H1 (cell line): Measurements from ENCODE around the gene SCARF1. TPM values are rescaled to one million over a fixed set of nuclear protein-coding genes. Genes with fewer than 3 reads are reported as not detected.

Source experiments
- CTCF ChIA-PET: fragments of 300-600 bp; sonication (Branson Sonifier 250); formaldehyde crosslinking; loops from one replicate; lab custom pipeline; 2021; ENCODE audit not compliant: partially characterized antibody; lab: Charles Lee
- POLR2A ChIA-PET: fragments of 300-600 bp; sonication (Branson Sonifier 250); formaldehyde crosslinking; loops from one replicate; lab custom pipeline; 2021; ENCODE audit warnings: inconsistent platforms; ENCODE audit not compliant: partially characterized antibody; lab: Charles Lee
- DNase-seq, 2 experiments: peaks; one replicate each; pipeline versions ENCODE4 v3.0.0 to v3.0.0-alpha.2; 2010 to 2022; ENCODE audit warnings: low spot score in 2 of 2, low read depth in 1 of 2, mixed read lengths in 1 of 2
- FAIRE-seq: peaks from 2 replicates; lab custom pipeline; 2011; peaks lifted over from hg19 to GRCh38; lab: Jason Lieb, UNC
- H2AFZ ChIP-seq: 2 replicates; pipeline ENCODE4 v1.8.1; 2012; ENCODE audit warnings: low read length, inconsistent platforms
- H2AK5ac ChIP-seq: 2 replicates; pipeline ENCODE4 v1.6.1; 2013; ENCODE audit warnings: low read depth, low read length
- H2BK120ac ChIP-seq: replicated peaks from 2 replicates; pipeline ENCODE3; 2013; ENCODE audit warnings: low read depth, low read length, inconsistent platforms
- H2BK12ac ChIP-seq: 2 replicates; pipeline ENCODE4 v1.6.1; 2013; ENCODE audit warnings: low read depth, low read length
- H2BK15ac ChIP-seq: 2 replicates; pipeline ENCODE4 v1.6.1; 2013; ENCODE audit warnings: low read length
- H2BK20ac ChIP-seq: 2 replicates; pipeline ENCODE4 v1.6.1; 2013; ENCODE audit warnings: low read length
- H2BK5ac ChIP-seq: 2 replicates; pipeline ENCODE4 v1.6.1; 2013; ENCODE audit warnings: low read depth, low read length
- H3K14ac ChIP-seq: 2 replicates; pipeline ENCODE4 v1.6.1; 2013; ENCODE audit warnings: inconsistent platforms; ENCODE audit not compliant: insufficient read length
- H3K18ac ChIP-seq: 2 replicates; pipeline ENCODE4 v1.6.1; 2013; ENCODE audit warnings: low read length; ENCODE audit errors: extremely low read depth
- H3K23ac ChIP-seq: 2 replicates; pipeline ENCODE4 v1.6.1; 2013; ENCODE audit warnings: inconsistent platforms; ENCODE audit not compliant: insufficient read length
- H3K23me2 ChIP-seq: 2 replicates; pipeline ENCODE4 v1.6.1; 2013; ENCODE audit warnings: low read depth, low read length
- H3K27ac ChIP-seq: 2 replicates; pipeline ENCODE4 v1.6.1; 2011; ENCODE audit warnings: low read depth, low read length, inconsistent platforms
- H3K27me3 ChIP-seq, 4 experiments: replicated peaks in 1 of 4; 1 replicate in 1 of 4; 2 replicates in 3 of 4; pipeline versions ENCODE4 v1.6.1 to v1.8.1; 2011 to 2013; ENCODE audit warnings: low read length in 3 of 4, mild to moderate bottlenecking in 3 of 4, inconsistent platforms in 2 of 4, mixed read lengths in 2 of 4, moderate library complexity in 1 of 4; ENCODE audit not compliant: control insufficient read depth in 3 of 4, insufficient read depth in 3 of 4; ENCODE audit errors: extremely low read depth in 1 of 4
- H3K36me3 ChIP-seq, 4 experiments: 2 replicates each; pipeline versions ENCODE4 v1.6.1 to v1.8.1; 2011 to 2013; ENCODE audit warnings: mild to moderate bottlenecking in 4 of 4, low read length in 3 of 4, moderate library complexity in 2 of 4, control low read depth in 1 of 4, inconsistent platforms in 1 of 4; ENCODE audit not compliant: insufficient read depth in 4 of 4, control insufficient read depth in 2 of 4
- H3K4ac ChIP-seq: replicated peaks from 2 replicates; pipeline ENCODE3; 2013; ENCODE audit warnings: low read length, low read depth, mixed read lengths, inconsistent platforms; ENCODE audit not compliant: insufficient read length
- H3K4me1 ChIP-seq, 4 experiments: replicated peaks in 1 of 4; 1 replicate in 1 of 4; 2 replicates in 3 of 4; pipeline versions ENCODE4 v1.6.1 to v1.8.1; 2011 to 2013; ENCODE audit warnings: low read length in 3 of 4, inconsistent platforms in 2 of 4, mixed read lengths in 1 of 4; ENCODE audit not compliant: insufficient read depth in 4 of 4, control insufficient read depth in 3 of 4
- H3K4me2 ChIP-seq, 2 experiments: 2 replicates each; pipeline versions ENCODE4 v1.6.1 to v1.8.1; 2011 to 2013; ENCODE audit warnings: low read depth in 2 of 2, low read length in 2 of 2, control low read depth in 1 of 2, inconsistent platforms in 1 of 2, mild to moderate bottlenecking in 1 of 2; ENCODE audit not compliant: insufficient read depth in 1 of 2
- H3K4me3 ChIP-seq, 4 experiments: fragments of 200-600, 300-600 bp in 1 of 4; sonication (generic), shearing (Covaris generic), sonication (Bioruptor Twin) in 1 of 4; 2 replicates each; pipeline versions ENCODE4 v1.5.1 to v1.8.1; 2011 to 2016; ENCODE audit warnings: low read length in 4 of 4, low read depth in 3 of 4, control low read depth in 2 of 4, inconsistent platforms in 2 of 4, mild to moderate bottlenecking in 2 of 4, mixed read lengths in 1 of 4, moderate library complexity in 1 of 4; ENCODE audit not compliant: insufficient read depth in 2 of 4; ENCODE audit errors: extremely low read depth in 1 of 4
- H3K56ac ChIP-seq: replicated peaks from 2 replicates; pipeline ENCODE3; 2013; ENCODE audit warnings: low read depth, mild to moderate bottlenecking, mixed read lengths, low read length, inconsistent platforms; ENCODE audit not compliant: insufficient read length
- H3K79me1 ChIP-seq: 2 replicates; pipeline ENCODE4 v1.6.1; 2013; ENCODE audit warnings: low read depth, low read length, control low read depth
- H3K79me2 ChIP-seq, 2 experiments: 2 replicates each; pipeline versions ENCODE4 v1.6.1 to v1.8.1; 2012 to 2013; ENCODE audit warnings: low read length in 2 of 2, mild to moderate bottlenecking in 2 of 2, inconsistent platforms in 1 of 2; ENCODE audit not compliant: insufficient read depth in 2 of 2, control insufficient read depth in 1 of 2
- H3K9ac ChIP-seq, 4 experiments: replicated peaks in 1 of 4; 1 replicate in 1 of 4; 2 replicates in 3 of 4; pipeline versions ENCODE4 v1.6.1 to v1.8.1; 2011 to 2013; ENCODE audit warnings: low read depth in 3 of 4, low read length in 3 of 4, control low read depth in 2 of 4, mild to moderate bottlenecking in 2 of 4, moderate library complexity in 2 of 4, inconsistent platforms in 1 of 4; ENCODE audit errors: extremely low read depth in 1 of 4
- H3K9me3 ChIP-seq, 2 experiments: 2 replicates each; pipeline versions ENCODE4 v1.6.1 to v1.8.1; 2012 to 2013; ENCODE audit warnings: mild to moderate bottlenecking in 2 of 2, moderate library complexity in 2 of 2, control low read depth in 1 of 2, inconsistent platforms in 1 of 2, low read depth in 1 of 2, low read length in 1 of 2, mixed read lengths in 1 of 2; ENCODE audit not compliant: insufficient read depth in 2 of 2
- H4K20me1 ChIP-seq, 2 experiments: replicated peaks in 1 of 2; 2 replicates each; pipeline versions ENCODE3 to v1.8.1; 2011 to 2013; ENCODE audit warnings: inconsistent platforms in 2 of 2, low read length in 2 of 2, mild to moderate bottlenecking in 1 of 2; ENCODE audit not compliant: insufficient read depth in 2 of 2, control insufficient read depth in 1 of 2
- H4K5ac ChIP-seq: 2 replicates; pipeline ENCODE4 v1.6.1; 2013; ENCODE audit warnings: low read length, low read depth, mixed read lengths, inconsistent platforms; ENCODE audit not compliant: insufficient read length
- H4K8ac ChIP-seq: 2 replicates; pipeline ENCODE4 v1.8.0; 2013; ENCODE audit warnings: mild to moderate bottlenecking, moderate library complexity, low read length, inconsistent platforms; ENCODE audit not compliant: insufficient read depth; ENCODE audit errors: extremely low read depth
- H4K91ac ChIP-seq: replicated peaks from 2 replicates; pipeline ENCODE3; 2013; ENCODE audit warnings: low read length, mixed read lengths, inconsistent platforms; ENCODE audit not compliant: insufficient read length
- CBX8 ChIP-seq: fragments of 300-800, 300-1000 bp; sonication (generic); IDR thresholded peaks from 2 replicates; pipeline ENCODE4 v1.7.1; 2016; ENCODE audit warnings: low read depth, low read length, borderline replicate concordance
- CEBPB ChIP-seq: IDR thresholded peaks from 2 replicates; pipeline ENCODE4 v1.6.1; 2012; ENCODE audit warnings: low read depth, low read length
- HDAC6 ChIP-seq: IDR thresholded peaks from one replicate; pipeline ENCODE4 v1.7.1; 2012; ENCODE audit warnings: low read depth, mild to moderate bottlenecking, inconsistent platforms, low read length, moderate library complexity
- PHF8 ChIP-seq: fragments of 200-600 bp; sonication (generic); conservative IDR thresholded peaks from 2 replicates; pipeline ENCODE4 v1.7.1; 2012; ENCODE audit warnings: low read depth, mild to moderate bottlenecking, inconsistent platforms, low read length, moderate library complexity
- RFX5 ChIP-seq: IDR thresholded peaks from 2 replicates; pipeline ENCODE4 v1.6.1; 2011; ENCODE audit warnings: low read depth, low read length, improper control_type of control experiment, borderline replicate concordance
- RNF2 ChIP-seq: fragments of 200-900, 300-1000 bp; sonication (generic); IDR thresholded peaks from 2 replicates; pipeline ENCODE4 v1.7.1; 2016; ENCODE audit warnings: borderline replicate concordance, low read depth, mild to moderate bottlenecking, antibody characterized with exemption, low read length; ENCODE audit not compliant: poor library complexity, severe bottlenecking; ENCODE audit errors: missing control alignments
- RXRA ChIP-seq: IDR thresholded peaks from 2 replicates; pipeline ENCODE4 v1.6.1; 2011; ENCODE audit warnings: low read depth, mild to moderate bottlenecking, low read length, moderate library complexity; ENCODE audit not compliant: insufficient read depth
- TAF1 ChIP-seq: IDR thresholded peaks from 2 replicates; pipeline ENCODE4 v1.6.1; 2011; ENCODE audit warnings: mild to moderate bottlenecking, low read depth, low read length
- TEAD4 ChIP-seq: IDR thresholded peaks from 2 replicates; pipeline ENCODE4 v1.6.1; 2012; ENCODE audit warnings: low read depth, low read length, inconsistent platforms, mixed read lengths
- WGBS, 2 experiments: shearing (Covaris generic) in 1 of 2; methylation state at CpG; one replicate each; pipeline versions ENCODE4 v1.1.6 to v1.1.7; 2013 to 2015; ENCODE audit warnings: low lambda C conversion rate in 2 of 2, mixed read lengths in 2 of 2, inconsistent platforms in 1 of 2, low coverage in 1 of 2, missing lambda C conversion rate in 1 of 2; ENCODE audit not compliant: insufficient replicate concordance in 2 of 2, insufficient coverage in 1 of 2, insufficient read length in 1 of 2; ENCODE audit errors: extremely low coverage in 1 of 2, missing lambda C conversion rate in 1 of 2; 5-methylcytosine and 5-hydroxymethylcytosine counted together
- polyA plus RNA-seq, 7 experiments: library from polyadenylated mRNA; depleted of rRNA in 3 of 7; stranded (reverse) in 5 of 7; unstranded in 2 of 7; fragments of >200 nt in 5 of 7; fragments of 200-250 nt in 2 of 7; gene quantifications; 1 replicate in 5 of 7; 2 replicates in 1 of 7; 4 replicates in 1 of 7; pipeline versions ENCODE4 v1.2.1 to v1.2.3, GENCODE V29; 2011 to 2013; ENCODE audit warnings: missing spikeins in 2 of 7, mixed read lengths in 2 of 7
- total RNA-seq: library from RNA; stranded (reverse); fragmentation: NEBNext Ultra II Directional; extraction: Animal tissue kit (Norgen Biotek cat#: 25700); gene quantifications from 2 replicates; pipeline ENCODE4 v1.2.1, GENCODE V29; 2021

Gene SCARF1
- total and polyA plus RNA-seq, 2 of the 8 experiments (the other 6 are each of a cell fraction or from before 2014, with no cell fraction given) = 1.1 to 1.6 TPM

DNA sequence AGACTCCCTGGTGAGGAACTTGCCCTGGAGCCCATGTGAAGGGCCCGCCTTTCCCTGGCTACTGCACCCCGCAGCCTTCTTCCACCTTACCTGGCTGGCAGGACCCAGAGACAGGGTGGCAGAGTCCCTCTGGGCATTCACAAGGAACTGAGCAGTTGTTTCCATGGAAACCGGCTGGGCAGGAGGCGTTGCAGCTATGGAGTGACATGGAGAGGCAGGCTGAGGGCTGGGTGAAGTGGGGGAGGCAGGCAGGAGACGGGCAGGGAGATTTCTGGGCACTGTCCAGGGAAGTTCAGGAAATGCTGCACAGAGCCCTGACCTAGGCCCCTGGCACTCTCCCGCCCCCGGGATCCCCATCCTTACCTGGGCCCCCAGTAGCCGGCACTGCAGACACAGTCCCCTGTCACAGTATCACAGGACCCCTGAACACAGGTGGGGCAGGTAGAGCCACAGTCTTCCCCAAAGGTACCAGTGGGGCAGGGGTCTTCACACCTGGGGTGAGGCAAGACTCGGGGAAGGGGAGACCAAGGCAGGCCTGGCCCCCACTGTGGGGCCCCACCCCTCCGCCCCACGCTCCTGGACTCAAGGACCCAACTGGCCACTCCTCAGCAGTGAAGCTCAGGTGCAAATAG, 5.9 kb downstream of the SCARF1 start:
- no peaks in the 10 kb centered on the region for H3K79me2 ChIP-seq
- H3K4me2 ChIP-seq = no peak overlapping the region
- no peak overlapping the region for H3K9ac ChIP-seq
- peaks cover 0 to 29% (median 14%) of the 10 kb centered on the region in 4 experiments; a peak in 5 of 7 replicates for H3K4me1 ChIP-seq
- ChIA-PET CTCF (interaction anchor here (1.1 to 4.4 kb wide), 7 partner anchors 9 to 106 kb away, joined by 3 to 36 read pairs (median 5); partner anchors contain the start of genes RILP and SLC43A2), POLR2A (interaction anchor here (0.9 to 4.6 kb wide), 6 partner anchors 10 to 439 kb away, joined by 3 to 29 read pairs (median 3); partner anchors contain the start of gene SLC43A2)
- 0 out of 8 replicates have a peak, but pooled peaks cover 0 to 2% (median 0%) of the 10 kb centered on the region in 4 experiments for H3K36me3 ChIP-seq
- no peaks in the 10 kb centered on the region for H3K9me3 ChIP-seq
- no peak overlapping the region for H2BK15ac ChIP-seq
- H2BK120ac ChIP-seq = no peak overlapping the region
- TF ChIP-seq RNF2 (no peak), CEBPB (no peak), HDAC6 (no peak), RFX5 (no peak), RXRA (no peak), PHF8 (no peak), TEAD4 (no peak), TAF1 (no peak), CBX8 (no peak)
- H3K56ac ChIP-seq = no peak overlapping the region
- H2BK5ac ChIP-seq = peak overlapping the region; percentile 66; the same call in 1 of the 2 replicates
- H3K4me3 ChIP-seq = no peak overlapping the region
- H2BK12ac ChIP-seq = peak overlapping the region; percentile 75; the same call in 1 of the 2 replicates
- no peak overlapping the region for H4K8ac ChIP-seq
- no peak overlapping the region for H3K4ac ChIP-seq
- WGBS, 2 experiments = 80% methylated on average over 11 of the region's 11 CpGs; no CpG with 5 or more reads in 1 of the 2 experiments
- DNase-seq (no peak), FAIRE-seq (no peak)
- H3K27ac ChIP-seq = no peak overlapping the region
- H3K14ac ChIP-seq = no peak overlapping the region
- peaks cover 5% of the 10 kb centered on the region; the same call in 1 of the 2 replicates for H3K23me2 ChIP-seq
- no peak overlapping the region for H2BK20ac ChIP-seq
- no peak overlapping the region for H4K5ac ChIP-seq
- no peak overlapping the region for H4K91ac ChIP-seq
- H3K27me3 ChIP-seq = peaks cover 0 to 13% (median 6%) of the 10 kb centered on the region in 4 experiments; a peak in 5 of 7 replicates
- H3K79me1 ChIP-seq = no peaks in the 10 kb centered on the region
- no peak overlapping the region for H2AK5ac ChIP-seq
- no peak overlapping the region for H2AFZ ChIP-seq
- no peak overlapping the region for H3K18ac ChIP-seq
- no peaks in the 10 kb centered on the region for H4K20me1 ChIP-seq
- H3K23ac ChIP-seq = no peak overlapping the region
